NCI-H510A treated with DMSO at 0.1 percent for 48 hours (cell line): ENCODE measurements around the gene MFAP5.
"Not testable (repeated sequence)": the region's sequence is repeated elsewhere in the genome, so short reads cannot be mapped to it uniquely, and the experiment has no call there.

Experiments
- DNase-seq: peaks from one replicate; lab custom pipeline; 2025; lab: John Stamatoyannopoulos, UW

Gene MFAP5

DNA sequence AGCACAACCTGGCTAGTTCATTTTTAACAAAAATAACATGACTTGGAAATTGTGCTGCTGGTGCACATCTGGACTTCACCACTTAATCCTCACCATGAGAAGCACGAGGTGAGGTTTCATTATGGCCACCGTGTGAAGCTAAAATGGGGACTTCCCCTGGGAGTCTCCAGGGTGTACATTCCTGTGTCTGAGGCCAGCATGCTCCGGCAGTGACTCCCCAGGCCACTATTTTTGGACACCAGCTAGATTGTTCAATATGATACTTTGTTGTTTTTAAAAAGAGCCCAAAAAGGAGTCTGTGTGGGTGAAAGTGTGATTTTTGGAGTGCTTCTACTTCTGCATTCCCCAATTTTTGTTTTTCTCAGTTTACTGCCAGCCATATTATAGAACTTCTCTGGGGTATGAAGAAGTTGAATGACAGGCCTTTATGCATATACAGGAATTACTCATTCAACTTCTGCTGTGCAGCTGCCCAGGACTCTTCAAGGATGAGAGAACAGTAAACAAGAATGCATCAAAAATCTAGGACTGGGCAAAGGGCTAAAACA lies 33.1 kb downstream of the MFAP5 start:
- DNase-seq: no peak

DNA sequence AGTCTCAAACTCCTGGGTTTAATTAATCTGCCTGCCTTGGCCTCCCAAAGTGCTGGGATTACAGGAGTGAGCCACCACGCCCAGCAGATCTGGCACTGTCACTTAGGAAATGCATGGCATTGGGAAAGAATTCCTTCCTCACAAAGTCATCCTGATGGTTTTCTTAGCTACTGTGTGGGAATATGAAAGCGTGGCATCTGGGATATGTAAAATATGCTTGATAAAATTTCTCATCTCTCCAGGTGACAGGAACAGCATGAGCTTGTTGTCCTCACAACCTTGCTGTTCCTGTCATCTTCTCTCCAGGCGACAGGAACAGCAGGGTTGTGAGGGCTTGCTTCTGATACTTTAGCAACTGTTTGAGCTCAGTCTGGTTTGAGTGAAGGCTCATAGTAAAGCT lies 33.9 kb downstream of the MFAP5 start:
- no peak for DNase-seq

DNA sequence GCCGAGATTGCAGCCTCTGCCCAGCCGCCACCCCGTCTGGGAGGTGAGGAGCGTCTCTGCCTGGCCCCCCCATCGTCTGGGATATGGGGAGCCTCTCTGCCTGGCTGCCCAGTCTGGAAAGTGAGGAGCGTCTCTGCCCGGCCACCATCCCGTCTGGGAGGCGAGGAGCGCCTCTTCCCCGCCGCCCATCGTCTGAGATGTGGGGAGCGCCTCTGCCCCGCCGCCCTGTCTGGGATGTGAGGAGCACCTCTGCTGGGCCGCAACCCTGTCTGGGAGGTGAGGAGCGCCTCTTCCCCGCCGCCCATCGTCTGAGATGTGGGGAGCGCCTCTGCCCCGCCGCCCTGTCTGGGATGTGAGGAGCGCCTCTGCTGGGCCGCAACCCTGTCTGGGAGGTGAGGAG lies 37.9 kb downstream of the MFAP5 start:
- not testable (repeated sequence) for DNase-seq

DNA sequence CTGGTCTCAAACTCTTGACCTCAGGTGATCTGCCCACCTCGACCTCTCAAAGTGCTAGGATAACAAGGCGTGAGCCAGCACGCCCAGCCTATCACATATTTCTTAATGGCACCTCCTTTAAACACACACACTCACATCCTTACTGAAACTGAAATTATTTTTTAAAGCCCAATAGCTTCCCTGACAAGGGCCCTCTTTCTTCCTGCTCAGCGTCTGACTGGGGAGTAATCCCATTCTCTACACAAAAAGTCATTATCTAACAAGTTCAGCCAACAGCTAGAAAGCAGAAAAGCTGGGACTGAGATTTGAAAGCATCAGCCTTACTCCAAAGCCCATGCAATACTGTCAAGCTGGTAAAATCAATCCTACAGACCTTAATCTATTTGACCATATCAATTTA lies 40.0 kb downstream of the MFAP5 start:
- no peak for DNase-seq

DNA sequence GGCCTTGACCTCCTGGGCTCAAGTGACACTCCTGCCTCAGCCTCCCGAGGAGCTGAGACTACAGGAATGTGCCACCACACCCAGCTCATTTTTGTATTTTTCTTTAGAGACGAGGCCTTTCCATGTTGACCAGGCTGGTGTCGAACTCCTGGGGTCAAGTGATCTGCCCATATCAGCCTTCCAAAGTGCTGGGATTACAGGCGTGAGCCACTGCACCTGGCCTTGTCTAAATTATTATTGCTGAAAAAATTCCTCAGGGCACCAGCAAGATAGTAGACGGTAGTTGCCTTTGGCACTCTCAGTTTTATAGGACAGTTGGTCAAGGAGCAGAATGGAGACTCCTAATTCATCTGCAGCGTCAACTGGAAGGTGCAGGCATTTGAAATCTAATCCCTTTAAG lies 47.4 kb downstream of the MFAP5 start:
- no peak for DNase-seq

DNA sequence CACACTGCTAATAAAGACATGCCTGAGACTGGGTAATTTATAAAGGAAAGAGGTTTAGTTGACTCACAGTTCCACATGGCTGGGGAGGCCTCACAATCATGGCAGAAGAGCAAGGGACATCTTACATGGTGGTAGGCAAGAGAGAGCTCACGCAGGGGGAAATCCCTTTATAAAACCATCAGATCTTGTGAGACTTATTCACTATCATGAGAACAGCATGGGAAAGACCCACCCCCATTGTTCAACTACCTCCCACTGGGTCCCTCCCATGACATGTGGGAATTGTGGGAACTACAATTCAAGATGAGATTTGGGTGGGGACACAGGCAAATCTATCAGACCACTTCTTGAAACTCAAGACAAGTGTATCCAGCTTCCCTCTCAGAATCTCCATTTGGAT lies 48.7 kb downstream of the MFAP5 start:
- not testable (repeated sequence) for DNase-seq

DNA sequence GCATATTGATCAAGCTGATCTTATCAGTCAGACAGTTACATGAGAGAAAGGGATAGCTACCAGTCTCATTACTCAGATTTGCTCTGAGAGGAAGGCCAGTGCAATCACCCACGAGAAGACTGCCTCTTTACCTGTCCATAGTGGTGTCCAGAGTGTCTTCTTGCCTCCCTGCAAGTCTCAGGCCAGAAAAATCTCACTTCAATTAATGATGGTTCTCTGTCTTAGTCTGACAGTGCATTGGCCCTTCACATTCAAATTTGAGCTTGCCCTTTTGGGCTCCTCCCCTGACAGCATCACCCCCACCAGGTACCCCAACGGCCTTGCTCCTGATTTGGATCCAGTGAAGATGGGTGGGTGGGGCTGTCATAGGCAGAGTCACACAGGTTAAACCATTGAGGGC lies 50.0 kb downstream of the MFAP5 start, which contains the start of gene AICDA:
Gene AICDA, minus strand, starts transcription at position 231 of the 400 bp plus-strand sequence. Its CDS starts 92 bp downstream, at position 139.
- DNase-seq: no peak

DNA sequence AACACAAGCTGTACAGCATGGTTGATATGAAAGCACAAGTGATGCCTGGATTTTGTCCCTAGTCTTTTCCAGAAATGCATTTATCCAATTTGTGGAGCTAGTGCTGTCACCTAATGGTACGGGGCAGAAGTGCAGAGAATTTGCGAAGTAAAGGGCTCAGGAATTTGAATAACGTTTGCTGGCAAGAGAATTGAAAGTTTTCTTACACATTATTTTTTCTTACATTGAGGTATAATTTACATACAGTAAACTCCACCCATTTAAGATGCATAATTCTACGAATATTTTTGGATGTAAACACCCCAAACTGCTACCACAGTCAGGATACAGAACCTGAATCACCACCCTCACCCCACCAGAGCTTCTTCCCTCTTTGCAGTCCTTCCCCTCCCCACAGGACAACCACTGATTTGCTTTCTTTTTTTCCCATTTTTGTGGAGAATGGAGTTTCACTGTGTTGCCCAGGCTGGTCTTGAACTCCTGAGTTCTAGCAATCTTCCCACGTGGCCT lies 53.5 kb downstream of the MFAP5 start:
- peak; percentile 16 for DNase-seq

DNA sequence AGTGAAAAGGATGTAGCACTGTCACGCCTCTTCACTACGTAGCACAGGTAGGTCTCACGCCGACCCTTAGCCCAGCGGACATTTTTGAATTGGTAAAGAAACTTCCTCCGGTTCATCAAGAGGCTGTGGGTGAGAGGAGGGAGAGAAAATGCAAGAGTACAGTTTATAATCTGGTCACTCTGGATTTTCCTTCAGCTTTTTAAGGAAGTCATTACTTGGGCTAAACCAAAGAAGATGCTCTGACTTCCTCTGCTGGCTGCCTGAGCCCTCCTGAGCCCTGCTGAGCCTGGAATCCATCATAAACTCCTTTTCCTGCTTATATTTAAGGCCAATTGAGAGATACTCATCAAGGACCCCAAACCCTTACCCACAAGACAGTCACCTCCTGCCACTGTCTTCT lies 55.7 kb downstream of the MFAP5 start:
- DNase-seq: no peak

DNA sequence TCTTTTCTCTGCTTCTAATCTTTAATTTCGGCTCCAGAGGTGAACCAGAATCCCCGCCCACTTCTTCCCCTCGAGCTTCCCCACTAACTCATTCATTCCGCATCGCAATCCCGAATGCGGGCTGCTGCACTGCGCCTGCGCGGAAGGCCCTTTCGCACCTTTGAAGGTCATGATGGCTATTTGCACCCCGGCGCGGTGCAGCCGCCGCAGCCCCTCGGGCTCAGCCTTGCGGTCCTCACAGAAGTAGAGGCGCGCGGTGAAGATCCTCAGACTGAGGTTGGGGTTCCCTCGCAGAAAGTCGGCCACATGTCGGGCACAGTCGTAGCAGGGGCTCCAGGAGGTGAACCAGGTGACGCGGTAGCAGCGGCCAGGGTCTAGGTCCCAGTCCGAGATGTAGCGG lies 57.6 kb downstream of the MFAP5 start:
- DNase-seq: no peak

DNA sequence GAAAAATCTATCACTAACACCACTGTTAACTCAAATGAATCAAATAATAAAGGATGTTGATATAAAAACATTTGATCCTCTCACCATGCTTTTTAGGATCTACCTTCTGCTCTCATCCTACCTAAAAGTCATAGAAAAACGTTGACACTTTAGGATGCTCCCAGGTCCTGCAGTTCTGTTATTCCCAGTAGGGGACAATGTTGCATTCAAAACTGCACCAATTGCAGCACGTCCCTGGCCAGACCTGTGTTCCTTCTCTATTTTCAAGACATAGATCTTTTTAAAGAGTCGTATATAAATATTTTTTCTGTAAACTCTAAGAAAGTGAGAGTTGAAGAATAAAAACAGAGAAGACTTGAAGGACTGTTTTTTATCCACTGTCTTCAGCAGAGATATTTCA lies 58.8 kb downstream of the MFAP5 start:
- no peak for DNase-seq

DNA sequence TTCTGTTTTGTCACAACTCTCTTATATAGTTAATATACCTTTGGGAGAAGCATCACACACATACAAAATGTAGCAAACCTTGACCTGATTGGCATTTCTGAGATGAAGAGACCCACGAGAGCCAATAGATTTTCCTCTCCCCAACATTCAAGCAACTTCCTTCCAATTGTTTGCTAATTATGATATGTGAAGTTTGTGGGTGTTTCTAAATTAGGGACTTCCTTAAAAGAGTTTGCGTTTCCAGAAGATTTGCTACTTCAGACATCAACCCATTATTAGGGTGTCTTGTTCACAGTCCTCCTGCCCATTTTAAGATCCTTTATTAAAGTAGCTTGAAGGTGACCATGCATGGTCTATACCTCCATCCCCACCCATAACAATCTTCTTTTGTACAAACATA lies 59.3 kb downstream of the MFAP5 start:
- DNase-seq: no peak

DNA sequence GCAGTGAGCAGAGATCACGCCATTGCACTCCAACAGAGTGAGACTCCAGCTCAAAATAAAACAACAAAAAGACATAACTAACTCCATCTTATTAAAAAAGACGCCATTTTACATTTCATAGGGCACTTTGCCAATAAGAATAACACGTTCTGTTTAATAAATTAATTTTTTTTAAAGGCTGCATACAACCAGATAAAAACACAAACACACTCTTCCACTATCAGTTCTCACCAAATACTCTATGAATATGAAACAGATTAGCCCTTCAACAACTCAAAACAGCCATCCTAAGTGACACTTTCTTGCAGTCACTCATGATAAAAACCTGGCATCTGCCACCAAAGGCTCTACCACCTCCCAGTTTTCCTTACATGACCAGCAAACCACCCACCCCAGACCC lies 66.1 kb downstream of the MFAP5 start:
- DNase-seq: no peak
